Skeletal muscle tissue (tissue), 4 donors: Measurements from ENCODE around the gene NFYA. TPM values are rescaled to one million over a fixed set of nuclear protein-coding genes. Genes with fewer than 3 reads are reported as not detected.

Source experiments
- H3K27ac ChIP-seq: one replicate; pipeline ENCODE4 v1.7.0; 2013; ENCODE audit warnings: mild to moderate bottlenecking, low read depth, low read length, inconsistent platforms
- H3K27me3 ChIP-seq, 3 donors: one replicate each; pipeline ENCODE4 v1.7.0; 2013; ENCODE audit warnings: low read length in 3 of 3; ENCODE audit not compliant: control insufficient read depth in 3 of 3, insufficient read depth in 3 of 3
- H3K36me3 ChIP-seq, 3 donors: one replicate each; pipeline ENCODE4 v1.7.0; 2013; ENCODE audit warnings: low read length in 3 of 3; ENCODE audit not compliant: control insufficient read depth in 3 of 3, insufficient read depth in 3 of 3
- H3K4me1 ChIP-seq, 3 donors: one replicate each; pipeline ENCODE4 v1.7.0; 2013; ENCODE audit warnings: low read length in 3 of 3, mild to moderate bottlenecking in 3 of 3; ENCODE audit not compliant: control insufficient read depth in 3 of 3, insufficient read depth in 3 of 3
- H3K4me3 ChIP-seq, 3 donors: one replicate each; pipeline ENCODE4 v1.7.0; 2013; ENCODE audit warnings: low read length in 3 of 3
- H3K9ac ChIP-seq, 3 donors: one replicate each; pipeline ENCODE4 v1.7.0; 2013; ENCODE audit warnings: low read length in 3 of 3, mild to moderate bottlenecking in 3 of 3, moderate library complexity in 2 of 3, low read depth in 1 of 3
- H3K9me3 ChIP-seq, 3 donors: one replicate each; pipeline ENCODE4 v1.7.0; 2013; ENCODE audit warnings: low read length in 3 of 3; ENCODE audit not compliant: control insufficient read depth in 3 of 3
- total RNA-seq: library from RNA; depleted of rRNA; stranded (reverse); fragments of >200 nt; gene quantifications from one replicate; pipeline ENCODE4 v1.2.3, GENCODE V29; 2014
- donor health status: Osteomylitis.

The NFYA gene
- total RNA-seq, 1 donor from 2014 or later: 17.2 TPM

DNA sequence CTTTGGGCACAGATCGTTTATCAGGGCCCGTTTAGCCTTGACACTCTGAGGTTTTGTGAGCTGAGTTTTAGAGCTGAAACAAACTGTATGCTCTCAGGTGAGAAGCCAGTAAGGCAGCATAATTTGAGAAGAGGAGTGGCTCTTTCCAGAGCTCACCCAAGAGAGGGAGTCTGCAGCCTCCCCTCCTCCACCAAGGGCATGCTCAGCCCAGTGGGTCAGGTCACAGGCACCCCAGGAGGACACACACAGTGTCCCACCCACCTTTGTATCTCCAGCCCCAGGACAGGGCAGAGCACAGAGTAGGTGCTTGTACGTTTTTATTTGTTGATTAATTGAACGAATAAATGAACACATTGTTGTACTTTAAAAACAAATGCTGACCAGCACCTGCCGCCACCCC, 27.1 kb upstream of the NFYA start:
- Histone ChIP-seq H3K9ac (no peak overlapping the region), H3K4me3 (no peak overlapping the region), H3K27me3 (no peaks in the 10 kb centered on the region), H3K4me1 (peaks cover 42 to 54% (median 52%) of the 10 kb centered on the region in 3 donors), H3K36me3 (no peaks in the 10 kb centered on the region), H3K9me3 (no peaks in the 10 kb centered on the region), H3K27ac (no peak overlapping the region)

DNA sequence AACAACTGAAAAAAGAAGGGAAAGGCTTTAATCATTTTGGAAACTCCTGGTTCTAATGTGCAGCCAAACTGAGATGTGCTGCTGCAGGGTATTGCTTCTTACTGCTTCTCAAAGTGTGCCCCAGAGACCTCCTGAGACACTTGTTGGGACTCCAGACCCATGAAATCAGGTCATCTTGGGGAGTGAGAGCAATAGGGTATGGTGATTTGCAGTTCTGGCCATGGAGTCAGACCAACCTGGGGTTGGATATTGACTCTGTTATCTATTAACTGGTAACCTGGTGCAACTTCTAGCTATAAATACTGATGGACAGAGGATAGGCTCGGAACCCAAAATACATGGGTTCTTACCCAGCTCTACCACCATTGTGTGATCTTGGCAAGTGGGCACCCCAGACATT, 26.7 kb upstream of the NFYA start:
- Histone ChIP-seq H3K4me1 (peaks cover 44 to 56% (median 52%) of the 10 kb centered on the region in 3 donors), H3K27ac (no peak overlapping the region), H3K36me3 (no peaks in the 10 kb centered on the region), H3K27me3 (no peaks in the 10 kb centered on the region), H3K9me3 (no peaks in the 10 kb centered on the region), H3K9ac (no peak overlapping the region), H3K4me3 (no peak overlapping the region)

DNA sequence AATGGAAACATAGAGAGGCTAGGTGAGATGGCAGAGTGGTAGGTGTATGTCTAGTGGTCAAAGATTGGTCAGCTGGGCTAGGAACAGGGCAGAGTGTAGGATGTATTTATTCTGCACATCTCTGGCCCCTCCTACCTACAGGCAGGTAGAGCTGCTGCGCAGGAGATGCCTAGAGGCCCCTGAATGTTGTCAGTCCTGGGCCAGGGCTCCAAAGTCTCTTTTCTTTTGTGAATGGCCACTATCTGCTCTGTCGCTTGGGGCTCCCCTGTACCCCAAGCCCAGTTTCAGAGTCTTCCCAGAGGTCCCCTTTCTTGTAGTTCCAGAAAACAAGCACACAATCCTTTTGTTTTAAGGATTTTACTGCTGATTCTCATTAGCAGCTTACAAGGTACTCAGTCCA, 25.5 kb upstream of the NFYA start:
- H3K36me3 ChIP-seq: no peaks in the 10 kb centered on the region
- no peaks in the 10 kb centered on the region for H3K9me3 ChIP-seq
- no peak overlapping the region for H3K9ac ChIP-seq
- peaks cover 56 to 69% (median 63%) of the 10 kb centered on the region in 3 donors for H3K4me1 ChIP-seq
- H3K4me3 ChIP-seq: no peak overlapping the region
- H3K27me3 ChIP-seq: no peaks in the 10 kb centered on the region
- no peak overlapping the region for H3K27ac ChIP-seq

DNA sequence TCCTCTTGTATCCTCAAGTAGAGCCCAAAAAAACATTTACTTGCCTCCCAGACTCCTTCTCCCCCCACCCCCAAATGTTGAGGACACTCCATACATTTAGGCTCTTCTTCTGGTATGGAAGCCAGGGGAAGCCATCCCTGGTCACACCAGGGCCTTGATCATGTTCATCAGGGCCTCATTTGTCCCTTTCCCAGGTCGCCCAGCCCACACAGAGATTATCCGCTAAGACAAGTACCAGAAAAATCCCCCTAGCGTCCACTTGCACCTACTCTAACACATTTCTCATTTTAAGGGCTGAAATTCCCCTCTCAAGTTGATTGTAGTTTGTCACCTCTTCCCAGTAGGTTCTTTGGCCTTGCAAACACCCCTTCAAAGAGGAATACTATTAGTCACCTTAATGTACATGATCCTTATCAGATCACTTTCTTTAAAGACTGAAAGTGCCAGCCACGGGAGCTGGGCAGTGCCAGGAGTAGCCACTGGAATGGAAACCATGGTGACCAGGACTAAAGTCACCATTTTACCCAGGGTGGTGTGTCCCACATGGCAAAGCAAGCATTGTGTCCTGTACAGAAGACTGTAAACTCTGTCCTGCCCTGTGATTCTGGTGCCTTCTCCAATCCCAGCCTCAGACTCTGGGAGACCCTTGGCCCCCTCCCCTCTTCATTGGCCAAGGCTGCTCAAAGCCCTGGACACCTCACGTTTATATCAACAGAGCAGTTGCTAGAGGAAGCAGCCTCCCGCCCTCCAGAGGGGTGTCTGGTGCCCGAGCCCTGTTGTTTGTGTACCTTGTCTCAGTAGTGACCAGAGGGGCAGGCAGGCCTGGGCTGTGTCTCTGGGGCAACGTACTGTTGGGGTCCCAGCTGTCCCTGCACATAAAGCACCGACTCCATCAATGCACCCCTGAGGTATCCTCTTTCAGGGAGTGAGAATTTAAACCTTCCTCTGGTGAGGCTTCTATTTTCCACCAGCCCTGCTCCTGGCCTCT, 24.7 kb upstream of the NFYA start:
- Histone ChIP-seq H3K27ac (peak overlapping the region; percentile 79), H3K4me1 (peaks cover 62 to 75% (median 69%) of the 10 kb centered on the region in 3 donors), H3K9ac (peak overlapping the region in 2 of 3 donors; percentile 35 to 57), H3K4me3 (no peak overlapping the region), H3K9me3 (no peaks in the 10 kb centered on the region), H3K36me3 (no peaks in the 10 kb centered on the region), H3K27me3 (no peaks in the 10 kb centered on the region)

DNA sequence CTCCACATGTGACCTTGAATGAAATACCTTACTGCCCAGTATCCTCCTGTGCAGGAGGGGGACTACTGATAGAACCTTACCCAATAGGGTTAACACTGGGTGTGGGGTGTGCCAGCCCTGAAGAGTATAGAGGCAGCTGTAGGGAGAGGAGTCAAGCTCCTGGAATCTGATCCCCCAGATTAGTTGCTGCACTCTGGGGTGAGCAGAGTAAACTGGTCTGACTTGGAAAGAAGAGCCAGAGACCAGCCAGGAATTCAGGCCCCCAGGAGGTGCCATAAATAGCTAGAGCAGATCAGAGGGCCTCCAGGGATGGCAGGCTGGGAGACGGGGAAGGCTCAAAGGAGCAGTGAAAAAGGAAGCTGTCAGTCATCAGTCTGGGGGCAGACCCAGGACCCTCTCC, 23.3 kb upstream of the NFYA start:
- no peaks in the 10 kb centered on the region for H3K27me3 ChIP-seq
- H3K4me1 ChIP-seq: peaks cover 62 to 75% (median 69%) of the 10 kb centered on the region in 3 donors
- H3K4me3 ChIP-seq: peak overlapping the region; percentile 26 to 44 (median 35)
- H3K9me3 ChIP-seq: no peaks in the 10 kb centered on the region
- peak overlapping the region; percentile 79 for H3K27ac ChIP-seq
- H3K36me3 ChIP-seq: peaks cover 0 to 10% (median 0%) of the 10 kb centered on the region in 3 donors
- peak overlapping the region; percentile 35 to 69 (median 45) for H3K9ac ChIP-seq

DNA sequence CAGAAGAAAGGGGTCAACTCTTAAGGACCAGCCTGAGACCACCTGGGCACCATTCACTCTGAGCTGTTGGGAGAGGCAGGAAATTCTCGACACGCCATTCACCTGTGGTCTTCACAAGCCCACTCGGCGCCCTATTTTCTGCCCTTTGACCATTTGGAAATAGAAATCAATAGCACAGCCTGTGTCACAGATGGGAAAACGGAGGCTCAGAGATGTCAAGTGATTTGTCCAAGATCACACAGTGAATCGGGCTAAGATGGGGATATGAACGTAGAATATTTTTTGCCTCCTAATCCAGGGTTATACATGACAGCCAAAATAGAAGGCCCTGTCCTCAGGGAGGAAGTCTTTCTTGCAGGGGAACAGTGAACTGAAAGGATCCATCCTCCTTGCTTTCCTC, 22.8 kb upstream of the NFYA start:
- H3K4me1 ChIP-seq: peaks cover 62 to 75% (median 69%) of the 10 kb centered on the region in 3 donors
- H3K9ac ChIP-seq: peak overlapping the region; percentile 35 to 69 (median 45)
- H3K36me3 ChIP-seq: peaks cover 0 to 15% (median 3%) of the 10 kb centered on the region in 3 donors
- H3K9me3 ChIP-seq: no peaks in the 10 kb centered on the region
- H3K27me3 ChIP-seq: no peaks in the 10 kb centered on the region
- peak overlapping the region; percentile 79 for H3K27ac ChIP-seq
- H3K4me3 ChIP-seq: peak overlapping the region; percentile 26 to 44 (median 35)

DNA sequence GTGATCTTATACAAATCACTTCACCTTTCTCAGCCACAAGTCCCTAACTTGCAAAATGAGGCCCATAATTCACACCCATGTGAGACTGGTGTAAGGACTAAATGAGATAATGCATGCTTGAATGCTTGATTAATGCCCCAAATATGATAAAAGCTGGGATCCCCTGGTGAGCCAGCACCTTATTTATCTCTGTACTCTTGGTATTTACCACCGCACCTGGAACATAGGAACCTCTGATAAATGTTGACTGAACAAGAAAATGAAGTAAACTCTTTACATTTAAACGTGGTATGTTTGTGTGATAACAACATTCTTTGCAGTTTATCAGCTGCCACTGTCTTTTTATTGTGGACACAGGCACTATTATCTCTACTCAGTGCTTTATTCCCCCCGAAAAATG, 22.2 kb upstream of the NFYA start:
- H3K27me3 ChIP-seq: no peaks in the 10 kb centered on the region
- peak overlapping the region in 1 of 3 donors; percentile 44 for H3K4me3 ChIP-seq
- H3K4me1 ChIP-seq: peaks cover 62 to 73% (median 64%) of the 10 kb centered on the region in 3 donors
- H3K9ac ChIP-seq: peak overlapping the region in 1 of 3 donors; percentile 35
- no peaks in the 10 kb centered on the region for H3K9me3 ChIP-seq
- H3K27ac ChIP-seq: no peak overlapping the region
- peaks cover 3 to 20% (median 5%) of the 10 kb centered on the region in 3 donors for H3K36me3 ChIP-seq

DNA sequence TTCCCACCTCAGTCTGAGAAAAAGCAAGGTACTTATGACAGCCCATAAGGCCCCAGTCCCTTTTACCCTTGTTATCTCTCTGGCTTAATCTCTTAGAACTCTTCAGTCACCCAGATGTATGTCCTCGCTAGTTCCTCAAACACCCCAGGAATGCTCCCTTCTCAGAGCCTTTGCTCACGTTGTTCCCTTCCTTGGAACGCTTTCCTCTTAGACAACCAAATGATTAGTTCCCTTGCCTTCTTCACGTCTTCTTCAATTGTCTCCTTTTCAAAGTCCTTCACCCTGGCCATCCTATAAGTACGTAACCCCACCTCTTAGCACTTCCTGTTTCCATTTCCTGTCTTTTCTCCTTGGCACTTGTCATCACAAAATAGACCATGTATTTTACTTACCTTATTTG, 20.9 kb upstream of the NFYA start:
- H3K9ac ChIP-seq: peak overlapping the region; percentile 2 to 73 (median 29)
- H3K4me1 ChIP-seq: peaks cover 52 to 65% (median 55%) of the 10 kb centered on the region in 3 donors
- H3K36me3 ChIP-seq: peaks cover 8 to 30% (median 10%) of the 10 kb centered on the region in 3 donors
- H3K27me3 ChIP-seq: no peaks in the 10 kb centered on the region
- peak overlapping the region in 1 of 3 donors; percentile 2 for H3K4me3 ChIP-seq
- H3K27ac ChIP-seq: peak overlapping the region; percentile 94
- no peaks in the 10 kb centered on the region for H3K9me3 ChIP-seq

DNA sequence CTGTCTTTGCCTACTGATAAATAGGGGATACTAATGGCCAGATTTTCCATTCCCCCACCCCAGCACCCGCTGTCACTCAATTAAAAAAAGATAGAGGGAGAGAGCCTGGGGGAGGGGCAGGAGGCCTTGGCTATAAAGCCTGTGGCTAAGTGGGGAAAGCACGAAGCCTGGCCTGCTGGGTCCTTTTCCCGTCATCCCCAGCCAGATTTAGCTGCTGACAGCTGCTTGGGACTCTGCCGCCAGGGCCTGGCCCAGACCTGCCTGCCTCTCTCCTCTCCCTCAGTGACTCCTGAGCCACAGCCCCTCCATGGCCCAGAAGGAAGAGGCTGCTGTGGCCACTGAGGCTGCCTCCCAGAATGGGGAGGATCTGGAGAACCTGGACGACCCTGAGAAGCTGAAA, 19.7 kb upstream of the NFYA start, which contains the start of gene APOBEC2:
Gene APOBEC2, plus strand, starts transcription at position 162 of the 400 bp plus-strand sequence. Its CDS starts 146 bp downstream, at position 308.
- H3K9me3 ChIP-seq: no peaks in the 10 kb centered on the region
- H3K9ac ChIP-seq: peak within 1 kb of the TSS; percentile 91 to 99 (median 96)
- peak within 1 kb of the TSS; percentile 83 to 89 (median 88) for H3K4me3 ChIP-seq
- no peaks in the 10 kb centered on the region for H3K27me3 ChIP-seq
- H3K27ac ChIP-seq: peak within 1 kb of the TSS; percentile 94
- peaks cover 8 to 37% (median 17%) of the 10 kb centered on the region in 3 donors for H3K36me3 ChIP-seq
- peaks cover 52 to 60% (median 56%) of the 10 kb centered on the region in 3 donors for H3K4me1 ChIP-seq

DNA sequence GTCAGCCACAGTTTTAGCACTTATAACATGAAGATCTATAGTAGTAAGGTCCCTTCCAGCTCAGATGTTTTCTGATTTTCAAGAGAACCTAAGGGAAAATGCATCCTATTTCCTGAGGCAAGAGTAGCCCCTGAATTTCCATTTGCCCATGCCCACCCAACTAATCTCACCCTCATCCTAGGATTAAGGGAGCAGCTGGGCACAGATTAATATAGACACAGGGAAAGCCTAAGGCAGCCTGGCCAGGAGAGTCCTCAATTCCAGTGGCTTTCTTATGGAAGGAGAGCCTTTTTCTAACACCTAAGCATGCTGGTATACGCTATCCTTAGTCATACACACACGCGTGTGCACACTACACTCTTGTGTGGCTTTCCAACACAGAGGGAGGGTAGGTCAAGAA, 18.3 kb upstream of the NFYA start:
- peak overlapping the region; percentile 91 to 99 (median 96) for H3K9ac ChIP-seq
- H3K4me3 ChIP-seq: peak overlapping the region; percentile 83 to 89 (median 88)
- H3K4me1 ChIP-seq: peaks cover 50 to 57% (median 54%) of the 10 kb centered on the region in 3 donors
- H3K27ac ChIP-seq: peak overlapping the region; percentile 94
- H3K36me3 ChIP-seq: peaks cover 8 to 37% (median 17%) of the 10 kb centered on the region in 3 donors
- no peaks in the 10 kb centered on the region for H3K27me3 ChIP-seq
- H3K9me3 ChIP-seq: no peaks in the 10 kb centered on the region
